Measurements from ENCODE around the gene POLH.
A peak's percentile ranks its signal among the peaks of the same experiment; 100 is the strongest.
"Not testable (repeated sequence)": the region's sequence is repeated elsewhere in the genome, so short reads cannot be mapped to it uniquely, and the experiment has no call there.

Gene POLH

DNA sequence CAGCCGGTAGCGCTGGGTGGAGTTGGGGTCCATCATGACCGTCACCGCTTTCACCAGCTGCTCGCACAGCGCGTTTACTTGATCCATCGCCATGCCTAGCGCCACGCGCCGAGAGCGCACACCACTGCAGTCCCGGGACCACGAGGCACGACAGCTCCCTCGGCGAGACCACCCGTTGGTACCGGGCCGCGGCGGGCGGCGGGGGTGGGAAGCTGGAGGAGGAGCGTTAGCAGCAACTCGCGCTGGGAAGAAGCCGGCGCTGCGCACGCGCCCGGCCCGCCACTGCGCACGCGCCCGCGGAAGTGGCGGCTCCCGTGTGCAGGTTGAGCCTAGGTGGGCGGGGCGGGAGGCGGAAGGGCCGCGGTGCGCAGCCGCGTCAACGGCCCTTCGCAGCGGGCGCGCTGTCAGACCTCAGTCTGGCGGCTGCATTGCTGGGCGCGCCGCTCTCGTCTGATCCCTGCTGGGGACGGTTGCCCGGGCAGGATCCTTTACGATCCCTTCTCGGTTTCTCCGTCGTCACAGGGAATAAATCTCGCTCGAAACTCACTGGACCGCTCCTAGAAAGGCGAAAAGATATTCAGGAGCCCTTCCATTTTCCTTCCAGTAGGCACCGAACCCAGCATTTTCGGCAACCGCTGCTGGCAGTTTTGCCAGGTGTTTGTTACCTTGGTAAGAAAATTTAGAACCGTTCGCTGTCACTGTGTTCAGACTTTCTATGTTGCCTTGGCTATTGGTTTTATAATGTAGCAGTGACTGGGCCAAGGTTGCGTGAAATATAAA lies at the start of gene POLH, which contains the start of gene XPO5:
POLH (plus strand) TSS at position 414 of the 780 bp plus-strand sequence. CDS start 6,135 bp downstream, outside the sequence.
XPO5 (minus strand) TSS at position 267 of the 780 bp plus-strand sequence; CDS start at position 93, 174 bp downstream.
- H3K27ac ChIP-seq: peak within 1 kb of the TSS; percentile 94
- DNase-seq (ENCODE audit: low read depth, low spot score): peak; percentile 70

DNA sequence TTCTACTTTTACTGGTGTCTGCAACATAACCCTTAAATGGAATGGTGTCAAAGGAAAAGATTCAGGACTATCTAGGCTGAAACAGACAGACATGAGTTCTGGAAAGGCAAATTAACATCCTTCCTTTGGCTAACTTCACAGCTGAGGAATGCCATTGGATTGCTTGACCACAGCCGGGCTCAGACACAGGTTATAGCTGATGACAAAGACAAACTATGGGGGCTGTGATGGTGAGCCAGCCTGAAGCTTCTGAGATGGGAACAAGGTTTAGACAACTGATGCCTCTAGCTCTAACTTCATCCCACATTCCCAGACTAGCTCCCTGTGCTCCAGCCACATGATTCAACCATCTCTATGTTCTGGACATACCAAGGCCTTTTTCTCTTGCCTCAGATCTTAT lies 43.8 kb upstream of the POLH start:
- no peak for DNase-seq (ENCODE audit: low read depth, low spot score)
- H3K27ac ChIP-seq: no peak overlapping the region

DNA sequence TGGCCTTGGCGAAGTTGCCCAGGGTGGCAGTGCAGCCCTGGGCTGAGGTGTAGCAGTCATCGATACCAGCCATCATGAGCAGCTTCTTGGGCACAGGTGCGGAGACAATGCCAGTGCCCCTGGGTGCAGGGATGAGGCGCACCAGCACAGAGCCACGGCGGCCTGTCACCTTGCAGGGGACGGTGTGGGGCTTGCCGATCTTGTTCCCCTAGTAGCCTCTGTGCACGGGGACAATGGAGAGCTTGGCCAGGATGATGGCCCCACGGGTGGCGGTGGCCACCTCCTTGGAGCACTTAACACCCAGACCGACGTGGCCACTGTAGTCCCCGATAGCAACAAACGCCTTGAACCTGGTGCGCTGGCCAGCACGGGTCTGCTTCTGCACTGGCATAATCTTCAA lies 37.0 kb upstream of the POLH start:
- H3K27ac ChIP-seq; DNase-seq (ENCODE audit: low read depth, low spot score): not testable (repeated sequence)

DNA sequence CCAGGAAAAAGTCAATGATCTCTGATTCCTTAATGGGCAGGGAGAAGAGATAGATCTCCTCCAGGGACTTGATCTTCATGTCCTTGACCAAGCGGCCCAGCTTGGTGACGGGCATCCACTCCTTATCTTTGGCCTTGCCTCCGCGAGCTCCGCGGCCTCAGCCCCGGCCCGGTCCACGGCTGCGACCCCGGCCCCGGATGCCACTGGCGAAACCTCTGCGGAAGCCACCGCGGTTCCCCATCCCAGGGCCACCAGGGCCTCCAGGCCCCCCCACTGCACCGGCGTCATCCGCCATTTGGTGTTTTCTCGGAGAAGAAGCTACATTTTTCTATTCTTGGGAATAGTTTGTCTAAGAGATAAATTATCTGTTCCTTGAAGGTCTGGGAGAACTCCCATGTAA lies 36.6 kb upstream of the POLH start:
- H3K27ac ChIP-seq: not testable (repeated sequence)

DNA sequence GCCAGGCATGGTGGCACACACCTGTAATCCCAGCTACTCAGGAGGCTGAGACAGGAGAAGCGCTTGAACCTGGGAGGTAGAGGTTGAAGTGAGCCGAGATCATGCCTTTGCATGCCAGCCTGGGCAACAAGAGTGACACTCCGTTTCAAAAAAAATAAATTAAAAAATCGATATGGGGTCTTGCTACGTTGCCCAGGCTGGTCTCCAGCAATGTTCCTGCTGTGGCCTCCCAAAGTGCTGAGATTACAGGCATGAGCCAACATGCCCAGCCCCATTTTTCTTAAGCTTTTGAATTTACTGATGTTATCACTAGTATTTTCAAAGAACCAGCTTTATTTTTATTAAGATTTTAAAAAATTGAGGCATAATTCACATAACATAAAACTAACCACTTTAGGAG lies 35.5 kb upstream of the POLH start:
- H3K27ac ChIP-seq: no peak overlapping the region
- no peak for DNase-seq (ENCODE audit: low read depth, low spot score)

More for the DNA sequence above, 36.6 kb upstream of the POLH start:
- DNase-seq (ENCODE audit: low read depth, low spot score): not testable (repeated sequence)

DNA sequence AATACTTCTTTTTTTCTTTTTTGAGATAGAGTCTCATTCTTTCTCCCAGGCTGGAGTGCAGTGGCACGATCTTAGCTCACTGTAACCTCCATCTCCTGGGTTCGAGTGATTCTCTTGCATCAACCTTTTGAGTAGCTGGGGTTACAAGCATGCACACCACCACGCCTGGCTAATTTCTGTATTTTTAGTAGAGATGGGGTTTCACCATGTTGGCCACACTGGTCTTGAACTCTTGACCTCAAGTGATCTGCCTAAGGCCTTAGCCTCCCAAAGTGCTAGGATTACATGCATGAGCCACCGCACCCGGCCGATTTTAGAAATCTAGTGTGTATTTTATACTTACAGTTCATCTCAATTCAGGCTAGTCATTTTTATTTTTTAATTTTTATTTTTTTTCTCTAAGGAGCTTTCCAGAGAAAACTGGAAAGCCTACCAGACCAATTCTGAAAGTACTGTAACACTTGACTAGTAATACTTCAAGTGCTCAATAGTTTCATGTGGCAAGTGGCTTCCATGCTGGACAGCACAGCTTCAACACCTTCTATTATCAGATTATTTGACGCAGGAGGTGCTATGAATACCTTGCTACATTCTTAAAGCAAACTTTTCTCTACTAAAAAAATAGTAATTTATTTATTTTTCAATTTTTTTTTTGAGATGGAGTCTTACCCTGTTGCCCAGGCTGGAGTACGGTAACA lies 34.1 kb upstream of the POLH start:
- H3K27ac ChIP-seq: no peak overlapping the region
- no peak for DNase-seq (ENCODE audit: low read depth, low spot score)

DNA sequence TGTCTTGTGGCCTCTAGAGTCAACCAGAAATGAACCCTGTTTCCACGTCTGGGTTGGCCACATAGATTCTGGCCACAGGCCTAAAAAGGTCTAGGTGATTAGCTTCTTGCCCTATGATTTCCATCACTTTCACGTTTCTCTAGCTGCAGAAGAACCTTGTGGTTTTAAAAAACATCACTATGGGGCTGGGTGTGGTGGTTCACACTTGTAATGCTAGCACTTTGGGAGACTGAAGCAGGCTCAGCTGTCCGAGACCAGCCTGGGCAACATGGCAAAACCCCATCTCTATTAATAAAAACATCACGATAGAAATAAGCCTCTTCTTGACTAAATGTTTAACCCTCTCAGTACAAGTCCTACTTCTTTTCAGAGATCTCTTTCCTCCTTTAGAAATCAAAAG lies 31.5 kb upstream of the POLH start:
- DNase-seq (ENCODE audit: low read depth, low spot score): no peak
- no peak overlapping the region for H3K27ac ChIP-seq

DNA sequence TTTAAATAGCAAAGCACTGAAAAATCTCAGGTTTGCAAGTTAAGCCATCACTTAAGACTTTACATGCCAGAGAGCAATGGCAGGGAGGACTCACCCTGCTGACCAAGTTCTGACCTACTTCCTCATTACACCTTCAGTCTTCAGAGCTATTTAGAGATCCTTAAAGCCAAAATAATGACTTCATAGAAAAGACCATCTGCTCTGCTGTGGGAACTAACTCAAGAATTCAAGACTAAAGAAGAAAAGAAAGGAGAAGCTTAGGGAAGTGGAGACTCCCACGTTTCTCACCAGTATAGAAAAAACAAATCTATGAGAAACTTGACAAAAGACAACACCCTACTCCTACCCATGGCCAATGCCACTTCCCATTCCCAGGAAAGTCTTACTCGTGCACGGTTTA lies 28.8 kb upstream of the POLH start:
- no peak for DNase-seq (ENCODE audit: low read depth, low spot score)
- H3K27ac ChIP-seq: no peak overlapping the region

DNA sequence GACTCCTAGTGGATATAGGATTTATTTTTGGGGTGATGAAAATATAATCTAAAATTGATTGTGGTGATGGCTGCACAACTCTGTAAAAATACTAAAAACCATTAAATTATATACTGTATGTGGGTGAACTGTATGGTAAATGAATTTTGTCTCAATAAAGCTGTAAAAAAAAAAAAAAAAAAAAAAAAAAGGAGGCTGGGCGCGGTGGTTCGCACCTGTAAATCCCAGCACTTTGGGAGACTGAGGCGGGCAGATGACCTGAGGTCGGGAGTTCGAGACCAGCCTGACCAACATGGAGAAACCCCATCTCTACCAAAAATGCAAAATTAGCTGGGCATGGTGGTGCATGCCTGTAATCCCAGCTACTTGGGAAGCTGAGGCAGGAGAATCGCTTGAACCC lies 18.4 kb upstream of the POLH start:
- DNase-seq (ENCODE audit: low read depth, low spot score); H3K27ac ChIP-seq: not testable (repeated sequence)

DNA sequence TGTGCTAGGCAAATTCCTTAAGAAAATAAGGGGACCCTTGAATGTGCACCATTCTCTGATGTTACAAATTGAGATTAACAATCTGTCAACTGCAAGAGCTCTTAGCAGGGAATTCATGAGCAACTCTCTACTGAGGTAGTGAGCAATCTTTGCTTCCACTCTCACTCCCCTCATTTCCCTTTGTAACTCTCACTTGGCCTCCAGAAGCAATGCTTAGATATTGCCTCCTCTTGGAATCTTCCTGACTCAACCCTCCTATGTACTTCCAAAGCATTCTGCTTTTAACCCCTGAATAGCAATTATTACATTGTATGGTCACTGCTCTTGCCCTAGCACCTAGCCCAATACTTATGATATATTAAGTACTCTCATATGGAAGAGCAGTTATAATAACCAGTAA lies 16.7 kb upstream of the POLH start:
- DNase-seq (ENCODE audit: low read depth, low spot score): no peak
- no peak overlapping the region for H3K27ac ChIP-seq

DNA sequence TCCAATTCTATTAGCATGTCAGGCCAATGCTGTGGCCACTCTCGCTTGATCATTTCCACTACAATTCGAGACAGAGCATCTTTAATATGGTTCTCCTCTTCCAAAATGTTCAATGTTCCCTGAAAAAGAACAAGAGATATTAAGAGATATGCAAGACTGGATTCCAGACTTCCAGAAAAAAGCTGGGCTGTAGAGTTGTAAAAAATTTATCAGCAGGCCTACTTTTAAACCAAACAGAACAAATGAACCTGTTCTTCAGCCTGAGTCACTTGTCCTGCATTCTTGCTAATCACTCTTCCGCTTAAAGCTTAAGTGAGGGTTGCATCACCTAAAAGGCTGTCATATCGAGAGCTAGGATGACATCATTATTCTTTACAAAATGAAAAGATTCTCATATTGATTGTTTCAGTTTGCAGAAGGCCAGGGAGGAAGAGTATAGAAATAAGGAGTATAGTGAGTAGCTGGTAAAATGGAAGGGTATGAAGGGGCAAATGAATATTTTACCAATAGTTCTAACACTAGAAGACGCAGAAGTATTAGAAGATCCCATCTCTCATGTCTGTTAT lies 5.0 kb upstream of the POLH start:
- H3K27ac ChIP-seq: peak overlapping the region; percentile 88
- DNase-seq (ENCODE audit: low read depth, low spot score): peak; percentile 52

DNA sequence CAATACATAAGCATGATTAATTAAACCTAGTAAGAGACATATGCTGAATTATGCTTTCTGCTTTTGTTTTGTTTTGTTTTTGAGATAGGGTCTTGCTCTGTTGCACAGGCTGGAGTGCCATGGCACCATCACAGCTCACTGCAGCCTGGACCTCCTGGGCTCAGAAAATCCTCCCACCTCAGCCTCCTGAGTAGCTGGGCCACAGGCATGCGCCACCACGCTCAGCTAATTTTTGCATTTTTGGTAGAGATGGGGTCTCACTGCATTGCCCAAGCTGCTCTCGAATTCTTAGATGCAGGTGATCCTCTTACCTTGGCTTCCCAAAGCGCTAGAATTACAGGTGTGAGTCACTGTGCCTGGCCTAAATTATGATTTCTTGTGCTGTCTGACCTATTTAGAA lies 4.0 kb upstream of the POLH start:
- H3K27ac ChIP-seq: peak overlapping the region; percentile 88
- no peak for DNase-seq (ENCODE audit: low read depth, low spot score)

DNA sequence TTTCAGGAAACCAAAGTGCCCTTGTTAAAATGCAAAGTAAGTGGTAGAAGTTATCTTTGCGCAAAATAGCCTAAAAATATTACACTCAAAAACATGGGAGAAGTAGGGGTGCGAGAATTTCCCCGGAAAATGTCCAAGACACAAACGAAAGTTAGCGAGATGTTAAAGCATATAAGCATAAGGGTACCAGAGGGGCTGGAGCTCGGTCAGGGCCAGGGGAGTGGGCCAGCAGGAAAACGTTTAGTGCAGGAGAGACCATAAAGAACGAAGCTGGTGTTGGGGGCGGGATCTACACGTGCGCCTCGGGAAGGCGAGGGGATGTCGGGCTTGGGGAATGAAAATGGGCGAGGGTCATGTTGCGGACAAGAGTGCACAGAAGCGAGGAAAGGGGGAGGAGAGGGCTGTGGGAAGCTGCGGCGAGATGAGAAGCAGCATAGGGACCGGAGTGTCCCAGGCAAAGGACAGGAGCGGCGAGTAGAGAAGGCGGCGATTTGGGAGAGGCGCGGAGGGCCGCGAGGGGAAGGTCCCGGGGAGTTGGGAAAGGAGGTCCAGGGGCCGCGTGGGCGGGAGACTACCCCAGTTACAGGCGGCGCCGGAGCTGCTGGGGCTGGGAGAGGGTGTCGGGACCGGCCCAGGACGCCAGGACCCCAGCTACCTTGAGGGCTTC lies 747 bp upstream of the POLH start:
- H3K27ac ChIP-seq: peak overlapping the region; percentile 94
- no peak for DNase-seq (ENCODE audit: low read depth, low spot score)

DNA sequence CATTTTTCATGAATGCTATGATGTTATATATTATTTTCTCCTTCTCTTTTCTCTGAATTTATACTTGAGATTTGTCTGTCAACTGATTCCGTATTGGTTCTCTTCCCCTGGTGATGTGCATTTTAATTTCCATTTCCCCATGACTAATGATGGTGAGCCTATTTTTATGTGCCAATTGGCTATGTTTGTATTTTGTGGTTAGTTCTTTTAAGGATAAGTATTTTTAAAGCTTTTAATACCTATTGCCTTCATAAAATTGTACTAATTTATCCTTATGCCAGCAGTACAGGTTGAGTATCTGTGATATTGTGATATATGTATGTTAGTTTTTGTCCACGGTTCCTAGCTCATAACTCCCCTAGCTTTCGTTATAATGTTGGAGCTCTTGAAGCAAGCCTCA lies 2.8 kb downstream of the POLH start:
- H3K27ac ChIP-seq: peak overlapping the region; percentile 44
- no peak for DNase-seq (ENCODE audit: low read depth, low spot score)

DNA sequence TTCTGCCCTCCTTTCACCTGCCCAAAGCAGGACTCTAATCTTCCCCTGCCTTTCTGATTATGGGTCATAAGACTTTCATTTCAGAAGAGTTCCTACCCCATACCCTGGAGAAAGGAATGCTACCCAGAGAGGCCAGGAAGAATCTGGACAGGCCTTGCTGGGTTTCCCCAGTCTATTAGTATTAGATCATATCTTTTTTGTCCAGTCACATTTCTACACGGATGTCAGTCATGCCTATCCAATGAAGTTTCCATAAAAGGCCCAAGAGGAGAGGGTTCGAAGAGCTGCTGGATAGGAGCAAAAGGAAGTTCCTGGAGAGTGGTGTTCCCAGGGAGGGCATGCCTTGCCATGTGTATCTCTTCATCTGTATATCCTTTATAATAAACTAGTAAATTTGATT lies 3.2 kb downstream of the POLH start:
- peak overlapping the region; percentile 44 for H3K27ac ChIP-seq
- no peak for DNase-seq (ENCODE audit: low read depth, low spot score)

DNA sequence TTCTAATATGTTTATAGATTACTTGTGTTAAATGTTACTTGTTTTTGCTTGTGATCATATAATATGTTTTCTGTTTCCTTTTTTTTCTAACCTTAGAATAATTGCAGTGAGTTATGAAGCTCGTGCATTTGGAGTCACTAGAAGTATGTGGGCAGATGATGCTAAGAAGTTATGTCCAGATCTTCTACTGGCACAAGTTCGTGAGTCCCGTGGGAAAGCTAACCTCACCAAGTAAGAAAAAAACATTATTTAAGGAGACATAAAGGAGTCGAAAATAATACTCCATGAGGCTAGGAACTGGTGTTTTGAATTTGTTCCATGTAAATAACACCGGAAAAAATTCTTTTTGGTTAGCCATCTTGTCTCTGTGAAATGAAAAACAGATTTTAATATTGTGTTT lies 6.9 kb downstream of the POLH start:
- H3K27ac ChIP-seq: no peak overlapping the region
- no peak for DNase-seq (ENCODE audit: low read depth, low spot score)

DNA sequence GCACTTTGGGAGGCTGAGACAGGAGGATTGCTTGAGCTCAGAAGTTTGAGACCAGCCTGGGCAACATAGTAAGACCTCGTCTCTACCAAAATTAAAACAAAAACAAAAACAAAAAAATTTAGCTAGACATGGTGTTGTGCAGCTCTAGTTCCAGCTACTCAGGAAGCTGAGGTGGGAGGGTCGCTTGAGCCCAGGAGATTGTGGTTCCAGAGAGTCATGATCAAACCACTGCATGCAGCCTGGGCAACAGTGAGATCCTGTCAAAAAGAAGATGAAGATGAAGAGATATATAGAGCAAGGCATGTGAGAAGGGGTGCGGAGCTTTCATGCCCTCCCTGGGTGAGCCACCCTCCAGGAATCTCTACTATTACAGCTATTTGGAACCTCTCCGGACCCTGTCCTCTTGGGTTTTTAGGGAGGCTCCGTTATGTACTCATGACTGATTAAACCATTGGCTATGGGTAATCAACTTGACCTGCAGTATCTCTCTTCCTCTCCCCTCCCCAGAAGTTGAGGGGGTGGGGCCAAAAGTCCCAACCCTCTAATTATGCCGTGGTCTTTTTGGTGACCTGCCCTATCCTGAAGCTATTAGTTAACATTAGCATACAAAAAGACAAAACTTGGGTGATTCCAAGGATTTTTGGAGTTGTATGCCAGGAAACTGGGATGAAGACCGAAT lies 9.0 kb downstream of the POLH start:
- no peak overlapping the region for H3K27ac ChIP-seq

DNA sequence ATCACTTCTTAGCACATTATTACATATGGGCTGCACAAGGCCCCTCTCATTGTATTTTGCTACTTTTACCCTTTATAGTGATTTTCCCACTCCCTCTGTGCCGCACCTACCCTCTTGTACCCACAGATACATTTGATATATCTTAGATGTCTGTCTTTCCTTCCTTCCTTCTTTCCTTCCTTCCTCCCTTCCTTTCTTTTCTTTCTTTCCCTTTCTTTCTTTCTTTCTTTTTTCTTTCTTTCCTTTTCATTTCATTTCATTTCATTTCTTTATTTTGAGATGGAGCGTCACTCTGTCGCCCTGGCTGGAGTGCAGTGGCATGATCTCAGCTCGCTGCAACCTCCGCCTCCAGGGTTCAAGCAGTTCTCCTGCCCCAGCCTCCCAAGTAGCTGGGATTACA lies 12.2 kb downstream of the POLH start:
- no peak overlapping the region for H3K27ac ChIP-seq
- no peak for DNase-seq (ENCODE audit: low read depth, low spot score)

More for the DNA sequence above, 9.0 kb downstream of the POLH start:
- DNase-seq (ENCODE audit: low read depth, low spot score): no peak

DNA sequence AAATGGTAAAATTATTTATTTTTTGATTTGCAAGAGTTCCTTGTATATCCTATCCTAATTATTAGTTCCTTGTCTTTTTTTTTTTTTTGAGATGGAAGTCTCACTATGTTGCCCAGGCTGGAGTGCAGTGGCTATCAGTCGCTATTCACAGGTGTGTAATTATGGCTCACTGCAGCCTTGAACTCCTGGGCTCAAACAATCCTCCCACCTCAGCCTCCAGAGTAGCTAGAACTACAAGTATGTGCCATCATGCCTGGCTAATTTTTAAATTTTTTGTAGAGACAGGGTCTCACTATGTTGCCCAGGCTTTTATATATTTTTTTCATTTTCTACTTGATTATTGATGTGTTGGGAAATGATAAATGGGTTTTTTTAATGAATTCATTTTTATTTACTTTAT lies 13.6 kb downstream of the POLH start:
- not testable (repeated sequence) for DNase-seq (ENCODE audit: low read depth, low spot score); H3K27ac ChIP-seq

DNA sequence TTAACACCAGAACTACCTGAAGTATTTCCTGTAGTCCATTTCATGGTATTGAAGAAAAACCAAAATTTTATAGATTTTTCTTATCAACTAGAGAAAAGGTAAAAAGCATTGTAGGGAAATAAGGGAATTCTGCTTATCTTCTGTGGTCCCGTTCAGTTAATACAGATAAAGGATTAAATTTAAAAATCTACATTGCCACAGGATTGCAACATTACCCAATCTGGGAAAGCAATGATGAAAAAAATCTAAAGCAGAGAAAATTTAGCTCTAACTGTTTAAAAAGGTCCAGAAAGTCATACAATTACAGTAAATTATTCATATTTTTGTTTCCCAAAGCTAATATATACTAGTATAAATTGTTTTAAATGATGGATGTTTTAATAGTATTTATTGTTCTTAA lies 18.0 kb downstream of the POLH start:
- no peak for DNase-seq (ENCODE audit: low read depth, low spot score)
- H3K27ac ChIP-seq: no peak overlapping the region

Data from epithelial cell of prostate (primary cell).